ENCODE measurements around the gene CABP1. TPM values are rescaled to one million over a fixed set of nuclear protein-coding genes. Genes with fewer than 3 reads are reported as not detected.

Gene CABP1
- total and polyA plus RNA-seq, 9 donors = 0.33 to 2.6 (median 0.82) TPM; not detected in 1

GRCh38 chr12:120661432-120661831, 21.0 kb downstream of the CABP1 start:
- intact Hi-C loops (cut with DNase I) = no loop called here
- no peaks in the 10 kb centered on the region for H3K4me1 ChIP-seq (ENCODE audit: insufficient read depth)

GRCh38 chr12:120662879-120663278, 22.5 kb downstream of the CABP1 start:
- DNase-seq = no peak
- H3K27ac ChIP-seq = no peak overlapping the region
- intact Hi-C loops (cut with DNase I) = no loop called here
- H3K36me3 ChIP-seq = no peaks in the 10 kb centered on the region
- H3K4me1 ChIP-seq (ENCODE audit: insufficient read depth) = no peaks in the 10 kb centered on the region
- no peak for TF ChIP-seq CTCF (IDR thresholded peaks at IDR 0.05)
- H3K4me3 ChIP-seq = no peak overlapping the region
- 88 to 93% (median 91%) methylated on average over 3 of the region's 3 CpGs for WGBS, 3 donors
- no peaks in the 10 kb centered on the region for H3K9me3 ChIP-seq
- no peaks in the 10 kb centered on the region for H3K27me3 ChIP-seq

More at GRCh38 chr12:120661432-120661831, 21.0 kb downstream of the CABP1 start:
- no peak overlapping the region for H3K27ac ChIP-seq
- no peaks in the 10 kb centered on the region for H3K9me3 ChIP-seq
- TF ChIP-seq EP300 (IDR thresholded peaks at IDR 0.05) (no peak), POLR2A (IDR thresholded peaks at IDR 0.05) (no peak), CTCF (IDR thresholded peaks at IDR 0.05) (no peak)
- DNase-seq = no peak
- 66 to 74% (median 73%) methylated on average over 2 of the region's 2 CpGs for WGBS, 3 donors
- H3K27me3 ChIP-seq = no peaks in the 10 kb centered on the region
- no peak overlapping the region for H3K4me3 ChIP-seq
- H3K36me3 ChIP-seq = no peaks in the 10 kb centered on the region

- Histone ChIP-seq H3K4me3 (no peak overlapping the region), H3K36me3 (no peaks in the 10 kb centered on the region), H3K4me1 (ENCODE audit: insufficient read depth) (no peaks in the 10 kb centered on the region), H3K9me3 (no peaks in the 10 kb centered on the region), H3K27me3 (no peaks in the 10 kb centered on the region), H3K27ac (no peak overlapping the region)
- intact Hi-C loops (cut with DNase I) = no loop called here
- TF ChIP-seq CTCF (IDR thresholded peaks at IDR 0.05) = no peak
- TF ChIP-seq EP300 (IDR thresholded peaks at IDR 0.05) = no peak
- no peak for TF ChIP-seq POLR2A (IDR thresholded peaks at IDR 0.05)
- DNase-seq = no peak
- 24 to 55% (median 33%) methylated on average over 5 of the region's 5 CpGs for WGBS, 3 donors
Measured at GRCh38 chr12:120663741-120664140, 23.3 kb downstream of the CABP1 start.

GRCh38 chr12:120666571-120667390, 26.4 kb downstream of the CABP1 start:
- peaks cover 2% of the 10 kb centered on the region for H3K4me1 ChIP-seq (ENCODE audit: insufficient read depth)
- WGBS, 3 donors = 77 to 85% (median 78%) methylated on average over 27 to 34 of the region's 34 CpGs
- intact Hi-C loops (cut with DNase I) = no loop called here
- no peak for TF ChIP-seq POLR2A (IDR thresholded peaks at IDR 0.05)
- no peaks in the 10 kb centered on the region for H3K36me3 ChIP-seq
- no peak for DNase-seq
- H3K27me3 ChIP-seq = no peaks in the 10 kb centered on the region
- no peak overlapping the region for H3K4me3 ChIP-seq
- no peak overlapping the region for H3K27ac ChIP-seq
- H3K9me3 ChIP-seq = no peaks in the 10 kb centered on the region
